ENCODE data around the gene SLC26A11. TPM values are rescaled to one million over a fixed set of nuclear protein-coding genes. Genes with fewer than 3 reads are reported as not detected.
A peak's percentile ranks its signal among the peaks of the same experiment; 100 is the strongest.

The SLC26A11 gene
- polyA plus RNA-seq, 2 of the 4 experiments (the other 2 are of a cell fraction): 8.3 to 13.7 TPM

DNA sequence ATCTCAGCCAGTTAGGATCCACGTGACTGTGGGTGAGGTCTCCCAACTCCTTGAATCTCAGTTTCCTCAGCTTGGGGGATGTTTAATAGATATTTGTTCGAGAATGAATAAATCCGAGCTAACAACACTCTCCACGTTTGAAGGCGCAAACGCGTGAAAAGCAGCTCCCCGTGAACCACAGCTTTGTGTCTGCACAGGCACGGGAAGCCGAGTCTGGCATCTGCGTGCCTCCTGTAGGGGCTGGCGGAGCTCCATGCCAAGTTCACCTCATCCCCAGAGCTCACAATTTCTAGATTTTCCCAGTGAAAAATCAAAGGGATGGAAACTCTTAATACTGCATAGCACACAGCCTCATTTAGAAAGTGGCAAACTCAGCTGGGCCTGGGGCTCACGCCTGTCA lies 14.4 kb upstream of the SLC26A11 start:
- Histone ChIP-seq H3K27ac (no peak overlapping the region), H3K9me3 (no peaks in the 10 kb centered on the region), H3K4me2 (no peak overlapping the region), H3K4me3 (no peak overlapping the region), H3K4me1 (peaks cover 6% of the 10 kb centered on the region; the same call in 2 of the 3 replicates)
- DNase-seq (ENCODE audit: low read depth in 1 of 2, low spot score in 1 of 2): no peak
- ATAC-seq: no peak
- ChIA-PET CTCF (interaction anchor here (1.4 to 2.9 kb wide), 4 partner anchors 8 to 104 kb away, joined by 4 to 34 read pairs (median 6); partner anchors contain the start of gene GAA), POLR2A (no interaction called here)
- no peak for TF ChIP-seq HEYL (CRISPR knock-in tag; IDR thresholded peaks at IDR 0.05)
- TF ChIP-seq MAFK (IDR thresholded peaks at IDR 0.05; ENCODE audit: partially characterized antibody): no peak
- TF ChIP-seq HES2 (IDR thresholded peaks at IDR 0.05): no peak
- TF ChIP-seq KDM1A (IDR thresholded peaks at IDR 0.05; ENCODE audit: low read depth): no peak
- 94% methylated on average over 13 of the region's 13 CpGs for WGBS (ENCODE audit: missing lambda C conversion rate)
- peak; percentile 28 for FAIRE-seq

- DNase-seq (ENCODE audit: low read depth in 1 of 2, low spot score in 1 of 2): no peak
- WGBS (ENCODE audit: missing lambda C conversion rate): 96% methylated on average over 11 of the region's 16 CpGs
- ATAC-seq: peak in 1 of 2 experiments; percentile 8; a peak in 2 of 6 replicates
- CTCF ChIA-PET: interaction anchor here (2.9 kb wide), 1 partner anchor 13 kb away, joined by 34 read pairs; no protein-coding TSS in a partner anchor
- Histone ChIP-seq H3K27ac (no peak overlapping the region), H3K4me3 (no peak overlapping the region), H3K9me3 (no peaks in the 10 kb centered on the region), H3K4me2 (no peak overlapping the region), H3K4me1 (peaks cover 6% of the 10 kb centered on the region; the same call in 2 of the 3 replicates)
- FAIRE-seq: no peak
- POLR2A ChIA-PET: no interaction called here
- TF ChIP-seq HOXB5 (CRISPR knock-in tag; IDR thresholded peaks at IDR 0.05): no peak
- no peak for TF ChIP-seq GATA3 (IDR thresholded peaks at IDR 0.05; ENCODE audit: borderline replicate concordance)
- no peak for TF ChIP-seq FOSL2 (IDR thresholded peaks at IDR 0.05)
- TF ChIP-seq FOSL2 (CRISPR knock-in tag; IDR thresholded peaks at IDR 0.05): no peak
- TF ChIP-seq HEYL (CRISPR knock-in tag; IDR thresholded peaks at IDR 0.05): no peak
- TF ChIP-seq KDM5A (IDR thresholded peaks at IDR 0.05): no peak
- no peak for TF ChIP-seq CHD2 (IDR thresholded peaks at IDR 0.05; ENCODE audit: low read length, partially characterized antibody)
- no peak for TF ChIP-seq EP300 (IDR thresholded peaks at IDR 0.05)
- TF ChIP-seq E2F6 (IDR thresholded peaks at IDR 0.05; ENCODE audit: borderline replicate concordance, low read depth): no peak
- no peak for TF ChIP-seq CHD4 (IDR thresholded peaks at IDR 0.05; ENCODE audit: borderline replicate concordance)
- TF ChIP-seq JUN (IDR thresholded peaks at IDR 0.05): no peak
- TF ChIP-seq, protein P1, sequence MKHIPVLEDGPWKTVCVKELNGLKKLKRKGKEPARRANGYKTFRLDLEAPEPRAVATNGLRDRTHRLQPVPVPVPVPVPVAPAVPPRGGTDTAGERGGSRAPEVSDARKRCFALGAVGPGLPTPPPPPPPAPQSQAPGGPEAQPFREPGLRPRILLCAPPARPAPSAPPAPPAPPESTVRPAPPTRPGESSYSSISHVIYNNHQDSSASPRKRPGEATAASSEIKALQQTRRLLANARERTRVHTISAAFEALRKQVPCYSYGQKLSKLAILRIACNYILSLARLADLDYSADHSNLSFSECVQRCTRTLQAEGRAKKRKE (CRISPR knock-in tag; IDR thresholded peaks at IDR 0.05; ENCODE audit: low read depth): no peak
- no peak for TF ChIP-seq HDAC2 (IDR thresholded peaks at IDR 0.05)
- no peak for TF ChIP-seq CBX2 (IDR thresholded peaks at IDR 0.05; ENCODE audit: borderline replicate concordance, low read depth)
- no peak for TF ChIP-seq PBX3 (IDR thresholded peaks at IDR 0.05)
- no peak for TF ChIP-seq MYC (IDR thresholded peaks at IDR 0.05; ENCODE audit: borderline replicate concordance, low read length)
- TF ChIP-seq, protein P2, sequence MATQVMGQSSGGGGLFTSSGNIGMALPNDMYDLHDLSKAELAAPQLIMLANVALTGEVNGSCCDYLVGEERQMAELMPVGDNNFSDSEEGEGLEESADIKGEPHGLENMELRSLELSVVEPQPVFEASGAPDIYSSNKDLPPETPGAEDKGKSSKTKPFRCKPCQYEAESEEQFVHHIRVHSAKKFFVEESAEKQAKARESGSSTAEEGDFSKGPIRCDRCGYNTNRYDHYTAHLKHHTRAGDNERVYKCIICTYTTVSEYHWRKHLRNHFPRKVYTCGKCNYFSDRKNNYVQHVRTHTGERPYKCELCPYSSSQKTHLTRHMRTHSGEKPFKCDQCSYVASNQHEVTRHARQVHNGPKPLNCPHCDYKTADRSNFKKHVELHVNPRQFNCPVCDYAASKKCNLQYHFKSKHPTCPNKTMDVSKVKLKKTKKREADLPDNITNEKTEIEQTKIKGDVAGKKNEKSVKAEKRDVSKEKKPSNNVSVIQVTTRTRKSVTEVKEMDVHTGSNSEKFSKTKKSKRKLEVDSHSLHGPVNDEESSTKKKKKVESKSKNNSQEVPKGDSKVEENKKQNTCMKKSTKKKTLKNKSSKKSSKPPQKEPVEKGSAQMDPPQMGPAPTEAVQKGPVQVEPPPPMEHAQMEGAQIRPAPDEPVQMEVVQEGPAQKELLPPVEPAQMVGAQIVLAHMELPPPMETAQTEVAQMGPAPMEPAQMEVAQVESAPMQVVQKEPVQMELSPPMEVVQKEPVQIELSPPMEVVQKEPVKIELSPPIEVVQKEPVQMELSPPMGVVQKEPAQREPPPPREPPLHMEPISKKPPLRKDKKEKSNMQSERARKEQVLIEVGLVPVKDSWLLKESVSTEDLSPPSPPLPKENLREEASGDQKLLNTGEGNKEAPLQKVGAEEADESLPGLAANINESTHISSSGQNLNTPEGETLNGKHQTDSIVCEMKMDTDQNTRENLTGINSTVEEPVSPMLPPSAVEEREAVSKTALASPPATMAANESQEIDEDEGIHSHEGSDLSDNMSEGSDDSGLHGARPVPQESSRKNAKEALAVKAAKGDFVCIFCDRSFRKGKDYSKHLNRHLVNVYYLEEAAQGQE (IDR thresholded peaks at IDR 0.05): no peak
- no peak for TF ChIP-seq ZC3H11A (IDR thresholded peaks at IDR 0.05)
Measured at GRCh38 chr17:80208050-80208449, 12.2 kb upstream of the SLC26A11 start.

Measured in A549 (cell line).